Head of caudate nucleus (tissue), 42 donors: Measurements from ENCODE around the gene ARVCF.

Experiments
- DNase-seq, 42 donors: peaks; one replicate each; pipeline versions ENCODE4 v3.0.0 to v3.0.0-alpha.2; 2020 to 2021; ENCODE audit warnings: mixed read lengths in 7 of 42
- intact Hi-C: fragments of 100-400 bp; cut with DNase I; formaldehyde crosslinking; loops from one replicate; pipeline ENCODE4 v1.15.0; 2022

ARVCF gene

DNA sequence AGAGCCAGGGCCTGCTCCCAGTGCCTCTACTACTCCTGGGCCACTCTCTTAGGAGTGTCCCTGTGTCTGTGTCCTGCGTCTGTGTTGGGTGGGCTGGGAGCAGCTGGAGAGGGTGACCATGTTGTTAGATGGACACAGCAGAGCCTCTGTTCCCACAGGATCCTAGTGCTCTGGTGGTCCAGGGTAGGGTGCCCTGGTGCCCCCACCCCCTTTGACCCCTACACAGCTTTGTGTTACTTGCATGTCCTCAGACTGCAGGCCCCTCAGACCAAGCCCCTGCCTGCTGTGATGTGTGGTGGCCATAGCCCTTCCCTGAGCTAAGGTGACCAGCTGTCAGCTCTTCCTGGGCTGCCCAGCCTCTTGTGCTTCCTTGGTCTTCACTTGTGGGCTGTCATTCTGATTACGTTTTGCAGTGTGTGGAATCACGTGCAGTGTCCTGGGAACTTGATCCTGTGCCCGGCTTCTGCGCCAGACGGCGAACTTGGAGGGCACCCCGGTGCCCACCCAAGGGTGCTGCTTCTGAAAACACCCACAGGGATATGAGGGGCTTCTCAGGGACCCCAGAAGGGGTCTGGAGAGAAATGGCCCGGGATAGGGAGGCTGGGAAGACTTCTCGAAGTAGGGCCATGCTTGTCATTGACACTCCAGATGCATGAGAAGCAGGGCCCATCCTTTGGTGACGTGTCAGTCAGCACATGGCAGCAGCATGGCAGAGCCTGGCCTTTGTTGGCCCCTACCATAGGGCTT, 5.8 kb upstream of the ARVCF start:
- intact Hi-C loops = loop anchor here (10.0 kb wide), 1 partner anchor 62 kb away; the partner anchor contains the start of gene DGCR8
- no peak for DNase-seq

- intact Hi-C loops = loop anchor here (10.0 kb wide), 1 partner anchor 63 kb away; the partner anchor contains the start of gene DGCR8
- peak in 41 of 42 donors; percentile 47 to 90 (median 75) for DNase-seq
Measured at GRCh38 chr22:20021196-20022181, 4.9 kb upstream of the ARVCF start.

DNA sequence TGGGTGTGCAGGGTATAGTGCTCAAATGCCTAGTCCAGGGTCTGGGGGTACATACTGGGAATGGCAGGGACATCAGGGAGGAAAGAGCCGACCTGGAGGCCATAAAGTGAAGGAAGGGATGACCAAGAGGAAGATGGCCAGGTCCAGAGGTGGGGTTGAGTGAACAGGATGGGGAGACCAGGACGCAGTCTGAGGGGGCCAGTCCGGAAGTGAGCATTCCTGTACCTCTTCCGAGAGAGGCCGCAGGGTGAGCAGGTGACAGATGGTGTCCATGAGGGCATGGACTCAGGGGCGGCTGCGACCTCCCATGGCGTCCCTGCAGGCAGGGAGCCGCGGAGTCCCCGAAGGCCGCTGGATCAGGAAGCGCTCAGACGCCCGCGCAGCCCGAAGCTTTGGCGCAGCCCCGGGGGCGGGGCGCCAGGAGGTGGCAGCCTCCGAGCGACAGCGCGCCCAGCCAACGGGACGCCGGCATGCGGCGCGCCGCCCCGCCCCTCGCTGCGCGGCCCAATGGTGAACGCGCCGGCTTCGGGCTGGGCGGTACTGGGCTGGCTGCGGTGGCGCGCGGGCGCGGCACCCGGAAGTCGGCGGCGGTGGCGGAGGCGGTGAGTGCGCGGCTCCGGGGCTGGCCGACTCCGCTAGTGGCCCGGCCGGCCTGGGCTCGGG, 4.0 kb upstream of the ARVCF start, which contains the start of gene TANGO2:
TANGO2 (plus strand) TSS at position 578 of the 663 bp plus-strand sequence. CDS start 15,689 bp downstream, outside the sequence.
- DNase-seq = peak; percentile 77 to 98 (median 94)
- intact Hi-C loops = loop anchor here (10.0 kb wide), 1 partner anchor 64 kb away; the partner anchor contains the start of gene DGCR8

DNA sequence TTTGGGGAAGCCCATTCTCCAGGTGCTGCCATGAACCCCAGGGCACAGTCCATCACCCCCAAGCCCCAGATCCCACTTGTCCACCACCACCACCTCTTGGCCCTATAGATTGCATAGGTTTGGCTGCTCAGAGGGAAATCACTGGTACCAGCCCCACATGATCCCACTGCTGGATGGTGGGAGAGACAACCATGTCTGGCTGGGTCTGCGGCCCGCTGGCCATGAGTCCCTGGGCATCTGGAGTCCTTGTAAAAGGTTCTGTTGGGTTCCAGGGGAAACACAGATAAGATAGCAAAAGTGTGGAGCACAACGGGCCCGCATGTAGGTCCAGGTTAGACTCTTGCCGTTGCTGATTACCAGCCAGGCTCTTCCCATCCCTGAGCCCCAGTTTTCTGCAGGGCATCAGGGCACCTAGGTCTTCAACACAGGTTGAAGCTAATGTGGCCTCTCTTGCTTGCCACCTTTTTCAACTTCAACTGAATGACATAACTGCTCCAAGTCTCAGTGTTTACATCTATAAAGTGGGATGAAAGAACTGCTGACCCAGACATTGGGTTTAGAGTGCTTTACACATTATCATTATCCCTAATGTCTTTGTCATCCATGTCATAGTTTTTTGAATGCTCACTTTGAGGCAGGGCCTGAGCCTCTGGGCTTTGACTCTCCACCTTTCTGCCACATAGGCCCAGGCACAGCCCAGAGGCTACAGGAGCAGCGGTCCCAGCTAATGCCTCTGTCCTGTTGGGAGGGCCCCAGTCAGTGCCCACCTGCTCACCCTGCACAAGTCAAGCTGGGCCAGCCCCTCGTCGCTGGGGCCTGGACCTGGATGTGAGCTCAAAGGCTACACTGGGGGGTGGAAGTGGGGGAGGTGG, 3.3 kb upstream of the ARVCF start:
- intact Hi-C loops = loop anchor here (10.0 kb wide), 1 partner anchor 65 kb away; the partner anchor contains the start of gene DGCR8
- DNase-seq = no peak

DNA sequence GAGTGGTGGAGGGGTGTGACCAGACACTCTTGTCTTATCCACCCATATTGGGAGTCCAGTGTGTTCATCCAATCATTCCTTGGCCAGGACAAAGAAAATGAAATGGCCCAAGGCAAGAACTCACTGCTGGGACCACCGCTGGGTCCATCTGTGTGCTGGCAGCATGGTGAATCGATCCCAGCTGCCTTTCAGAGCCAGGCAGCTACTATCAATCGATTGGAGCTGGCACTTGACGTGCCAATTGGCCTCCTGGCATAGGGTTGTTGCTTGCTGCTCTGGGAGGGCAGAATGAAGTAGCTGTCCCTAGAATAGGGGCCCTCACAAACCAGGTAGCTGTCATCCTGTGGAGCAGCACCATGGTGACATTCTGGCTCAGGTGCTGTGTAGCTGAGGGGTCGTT, 1.4 kb upstream of the ARVCF start:
- intact Hi-C loops = no loop called here
- DNase-seq = no peak

GRCh38 chr22:20017622-20017958, 967 bp upstream of the ARVCF start:
- intact Hi-C loops = no loop called here
- DNase-seq = no peak

GRCh38 chr22:20015971-20016733, 471 bp downstream of the ARVCF start:
- peak in 6 of 42 donors; percentile 17 to 52 (median 34) for DNase-seq
- intact Hi-C loops = no loop called here

DNA sequence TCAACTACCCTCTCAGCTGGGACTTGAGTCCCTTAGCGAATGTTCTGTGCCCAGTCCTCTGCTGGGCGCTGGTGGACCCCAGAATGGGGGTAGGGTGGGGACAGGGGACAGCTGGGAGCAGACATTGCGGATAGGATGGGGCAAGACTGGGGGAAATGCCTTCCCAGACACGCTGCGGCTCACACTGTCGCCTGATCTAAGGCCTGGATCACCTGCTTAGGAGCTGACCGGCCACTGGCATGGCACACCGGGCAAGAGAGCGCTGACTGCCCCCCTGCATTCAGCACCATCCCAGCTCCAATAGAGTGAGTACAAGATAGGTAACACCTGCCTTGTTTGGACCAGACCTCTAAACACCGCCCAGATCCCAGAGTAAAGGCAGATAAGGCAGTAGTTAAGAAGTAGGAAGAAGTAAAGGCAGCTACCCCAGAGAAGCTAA, 1.4 kb downstream of the ARVCF start:
- no peak for DNase-seq
- intact Hi-C loops = no loop called here

GRCh38 chr22:20014526-20015186, 2.0 kb downstream of the ARVCF start:
- DNase-seq = no peak
- intact Hi-C loops = no loop called here

GRCh38 chr22:20013382-20013871, 3.2 kb downstream of the ARVCF start:
- DNase-seq = peak in 40 of 42 donors; percentile 42 to 86 (median 68)
- intact Hi-C loops = loop anchor here (2.0 kb wide), 1 partner anchor 45 kb away; no protein-coding TSS in a partner anchor

DNA sequence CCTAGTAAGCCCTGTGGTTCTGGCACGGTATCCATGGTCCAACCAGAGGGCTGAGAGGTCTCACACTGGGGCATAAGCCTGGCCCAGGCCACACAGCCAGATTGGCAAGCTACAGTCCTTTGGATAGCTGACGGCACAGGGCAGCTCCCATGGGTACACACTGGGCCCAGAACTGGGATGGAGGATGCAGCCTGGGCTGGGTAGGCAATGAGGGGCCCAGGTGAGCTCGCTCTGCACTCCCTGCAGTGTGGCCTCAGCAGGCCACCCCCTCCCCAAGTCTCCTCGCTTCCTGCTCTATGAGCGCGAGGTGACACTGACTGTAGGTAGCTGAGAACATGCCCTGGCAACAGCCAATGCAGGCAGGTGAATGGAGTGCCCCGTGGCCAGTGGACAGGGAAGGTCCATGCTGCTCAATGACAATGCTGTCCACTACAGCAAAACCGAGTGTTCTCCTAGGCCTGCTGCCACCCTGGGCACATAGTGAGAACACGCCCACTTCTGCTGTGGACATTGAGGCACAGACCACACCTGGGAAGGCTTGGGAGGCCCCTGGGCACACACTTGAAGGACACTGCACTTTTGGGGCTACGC, 3.8 kb downstream of the ARVCF start:
- intact Hi-C loops = loop anchor here (2.0 kb wide), 1 partner anchor 44 kb away; no protein-coding TSS in a partner anchor
- DNase-seq = no peak

DNA sequence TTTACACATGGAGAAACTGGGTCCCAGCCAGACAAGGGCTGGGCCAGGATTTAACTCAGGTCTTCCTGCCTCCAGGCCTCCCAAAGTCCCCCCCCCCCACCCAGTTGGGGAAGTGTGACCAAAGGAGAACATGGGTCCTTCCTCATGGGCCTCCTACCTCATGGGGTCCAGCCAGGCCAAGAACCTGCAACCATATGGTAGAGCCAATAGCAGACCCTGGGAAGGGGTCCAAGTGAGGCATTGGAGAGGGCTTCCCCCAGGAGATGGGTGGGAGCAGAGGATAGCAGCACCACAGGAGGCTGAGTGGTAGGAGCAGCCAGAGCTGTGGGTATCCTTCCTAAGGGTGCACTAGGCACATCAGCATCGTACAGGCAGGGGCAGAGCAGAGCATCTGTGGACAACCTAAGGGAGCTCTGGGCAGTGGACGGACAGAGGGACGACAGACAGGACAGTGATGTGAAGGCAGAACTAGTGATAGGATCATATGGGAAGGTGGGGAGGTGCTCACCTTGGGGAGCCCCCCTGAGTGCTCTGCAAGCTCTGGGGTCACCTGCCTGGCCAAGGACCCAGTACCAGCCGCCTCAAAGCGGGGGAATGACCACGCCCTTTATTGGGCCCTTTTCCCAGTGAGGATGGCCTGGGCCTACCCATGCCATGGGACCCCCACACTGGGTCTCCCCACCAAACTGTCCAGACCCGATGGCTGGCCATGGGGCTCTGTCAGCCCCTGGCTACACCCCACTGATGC, 4.5 kb downstream of the ARVCF start:
- intact Hi-C loops = loop anchor here (2.0 kb wide), 1 partner anchor 43 kb away; no protein-coding TSS in a partner anchor
- DNase-seq = no peak

GRCh38 chr22:20011123-20011992, 5.3 kb downstream of the ARVCF start:
- intact Hi-C loops = no loop called here
- DNase-seq = no peak

DNA sequence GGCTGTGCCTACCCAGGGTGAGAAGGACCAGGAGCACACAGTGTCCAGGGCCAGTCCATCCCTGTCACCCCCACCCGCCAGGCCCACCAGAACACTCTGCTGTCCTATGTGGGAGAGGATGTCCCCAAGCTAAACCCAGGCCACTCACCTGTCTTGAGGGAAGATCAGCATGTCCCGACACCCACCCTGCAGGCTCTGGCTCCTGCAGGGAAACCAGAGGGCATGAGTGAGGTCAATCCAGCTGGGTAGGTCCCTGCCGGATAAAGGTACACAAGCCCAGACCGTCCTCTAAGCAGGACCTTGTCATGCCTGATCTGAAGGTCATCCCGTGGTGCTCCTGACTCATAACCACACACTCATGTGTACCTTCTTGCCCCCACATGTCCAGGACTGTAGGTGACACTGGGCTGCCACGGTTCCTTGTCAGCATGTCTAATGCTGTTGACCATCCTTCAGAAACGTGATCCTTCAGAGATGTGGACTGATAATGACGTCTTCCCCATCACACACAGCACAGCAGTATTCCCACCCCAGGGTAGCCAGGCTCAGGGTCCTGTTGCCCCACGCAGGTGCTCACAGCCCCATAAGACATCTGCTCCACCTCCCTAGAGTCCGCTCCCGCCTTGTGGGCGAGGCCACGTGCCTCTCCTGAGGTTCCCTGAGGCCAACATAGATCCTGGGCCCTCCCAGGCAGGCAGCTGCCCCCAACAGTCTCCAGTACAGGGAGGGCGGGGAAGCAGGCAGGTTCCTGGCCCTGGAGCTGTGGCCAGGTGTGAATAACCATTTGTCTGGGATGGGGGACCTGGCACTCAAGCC, 6.1 kb downstream of the ARVCF start:
- DNase-seq = no peak
- intact Hi-C loops = no loop called here
